GM12873 (cell line): ENCODE measurements around the gene LAMA5.

Source experiments
- CTCF ChIP-seq: IDR thresholded peaks from 2 replicates; pipeline ENCODE4 v1.5.1; 2012; ENCODE audit warnings: low read depth, mild to moderate bottlenecking, moderate library complexity, low read length, control low read depth; ENCODE audit not compliant: insufficient read depth; ENCODE audit errors: missing control alignments

The LAMA5 gene

GRCh38 chr20:62351469-62352401 lies 15.4 kb downstream of the LAMA5 start:
- TF ChIP-seq CTCF = no peak

- TF ChIP-seq CTCF = no peak
These were observed 16.3 kb downstream of the LAMA5 start for GRCh38 chr20:62350629-62351422.

- TF ChIP-seq CTCF = no peak
These were observed 16.9 kb downstream of the LAMA5 start for GRCh38 chr20:62350098-62350628.

- no peak for TF ChIP-seq CTCF
These were observed 17.5 kb downstream of the LAMA5 start for GRCh38 chr20:62349556-62350097.

- no peak for TF ChIP-seq CTCF
These were observed 18.5 kb downstream of the LAMA5 start for GRCh38 chr20:62348604-62349003.

GRCh38 chr20:62347445-62347844 lies 19.7 kb downstream of the LAMA5 start:
- TF ChIP-seq CTCF = no peak

- TF ChIP-seq CTCF = no peak
These were observed 20.0 kb downstream of the LAMA5 start for GRCh38 chr20:62347151-62347404.
